NCI-H2107 (cell line): ENCODE data around the gene PSG7.
"Not testable (repeated sequence)": the region's sequence is repeated elsewhere in the genome, so short reads cannot be mapped to it uniquely, and the experiment has no call there.

ENCODE experiments used
- DNase-seq: peaks from one replicate; lab custom pipeline; 2025; lab: John Stamatoyannopoulos, UW

PSG7 gene

DNA sequence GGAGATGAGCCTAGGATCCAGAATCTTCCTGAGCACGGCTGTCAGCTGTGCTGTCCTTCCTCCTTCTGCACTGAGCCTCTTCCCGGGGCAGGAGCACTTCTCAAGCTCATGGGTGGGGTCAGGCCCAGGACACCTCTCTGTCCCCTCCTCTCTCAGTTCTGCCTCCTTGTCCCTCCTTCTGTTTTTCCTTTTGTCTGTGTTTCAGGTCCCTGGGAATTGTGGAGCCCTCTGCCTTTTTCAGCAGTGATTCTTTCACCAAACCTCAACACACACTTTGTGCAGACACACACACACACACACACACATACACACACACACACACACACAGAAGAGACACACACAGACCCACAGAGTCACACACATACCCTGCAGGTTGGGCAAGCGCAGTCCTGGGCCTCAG is at the start of gene PSG7:
PSG7 (minus strand) TSS at position 101 of the 400 bp plus-strand sequence. CDS start 131 bp downstream, outside the sequence.
- DNase-seq, result not testable (repeated sequence)

- DNase-seq, result no peak
Observed at GRCh38 chr19:42985588-42985987, 48.6 kb upstream of the PSG7 start.

- not testable (repeated sequence) for DNase-seq
Observed at GRCh38 chr19:42982111-42982510, 45.1 kb upstream of the PSG7 start.

DNA sequence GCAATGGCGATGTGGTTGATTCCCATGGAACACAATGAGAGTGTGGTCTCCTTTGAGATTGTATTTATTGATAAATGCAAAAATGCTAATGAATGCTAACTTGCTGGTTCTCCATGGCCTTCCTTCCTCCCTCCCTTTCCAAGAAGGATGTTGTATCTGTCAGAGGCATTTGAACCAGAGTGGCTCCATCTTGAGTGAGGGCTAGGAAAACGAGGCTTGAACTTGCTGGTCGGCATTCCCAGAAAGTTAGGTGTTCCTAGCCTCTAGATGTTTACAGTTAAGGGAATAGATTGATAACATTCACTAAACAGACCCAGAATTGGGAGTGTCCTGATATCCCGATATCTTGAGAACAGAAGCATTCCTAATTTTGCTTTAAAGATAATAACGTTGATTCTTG is 34.4 kb upstream of the PSG7 start:
- not testable (repeated sequence) for DNase-seq

GRCh38 chr19:42965176-42965575 is 28.2 kb upstream of the PSG7 start:
- no peak for DNase-seq

DNA sequence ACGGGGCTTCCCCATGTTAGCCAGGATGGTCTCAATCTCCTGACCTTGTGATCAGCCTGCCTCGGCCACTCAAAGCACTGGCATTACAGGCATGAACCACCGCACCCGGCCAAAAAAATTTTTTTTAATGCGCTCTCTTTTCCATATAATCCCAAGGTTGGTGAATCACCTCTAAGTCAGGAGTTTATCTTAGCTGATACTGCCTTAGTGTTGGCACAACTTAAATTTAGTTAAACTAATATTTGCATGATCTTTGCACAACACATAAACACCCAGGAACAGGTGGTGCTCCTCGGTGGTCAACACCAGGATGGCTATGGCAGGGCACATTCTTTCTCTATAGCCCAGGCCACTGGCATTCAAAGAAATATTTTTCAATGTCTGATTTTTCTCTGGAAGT is 24.1 kb upstream of the PSG7 start:
- DNase-seq, result no peak

GRCh38 chr19:42952126-42952525 is 15.1 kb upstream of the PSG7 start:
- DNase-seq, result not testable (repeated sequence)

- DNase-seq, result not testable (repeated sequence)
Observed at GRCh38 chr19:42951476-42951875, 14.5 kb upstream of the PSG7 start.

- DNase-seq, result no peak
Observed at GRCh38 chr19:42942187-42942789, 5.3 kb upstream of the PSG7 start.

DNA sequence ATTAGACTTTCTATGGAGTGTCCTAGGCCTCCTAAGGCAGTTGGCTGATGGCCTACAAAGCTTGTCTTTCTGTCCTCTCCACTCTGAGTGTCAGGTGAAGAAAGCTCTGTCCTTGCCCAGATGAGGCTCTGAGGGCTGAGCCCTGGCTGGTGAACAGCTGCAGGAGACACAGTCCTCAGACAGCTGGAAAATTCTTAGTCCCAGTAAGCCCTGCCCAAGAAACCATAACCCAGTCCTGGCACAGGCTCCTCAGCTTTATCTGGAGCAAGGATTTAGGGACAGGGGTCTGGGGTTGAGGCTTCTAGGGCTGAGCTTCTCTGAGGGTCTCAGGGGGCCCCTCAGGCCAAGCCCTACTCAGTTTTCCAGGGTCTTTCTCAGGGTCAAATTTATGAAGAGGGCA is 2.3 kb downstream of the PSG7 start:
- DNase-seq, result not testable (repeated sequence)

DNA sequence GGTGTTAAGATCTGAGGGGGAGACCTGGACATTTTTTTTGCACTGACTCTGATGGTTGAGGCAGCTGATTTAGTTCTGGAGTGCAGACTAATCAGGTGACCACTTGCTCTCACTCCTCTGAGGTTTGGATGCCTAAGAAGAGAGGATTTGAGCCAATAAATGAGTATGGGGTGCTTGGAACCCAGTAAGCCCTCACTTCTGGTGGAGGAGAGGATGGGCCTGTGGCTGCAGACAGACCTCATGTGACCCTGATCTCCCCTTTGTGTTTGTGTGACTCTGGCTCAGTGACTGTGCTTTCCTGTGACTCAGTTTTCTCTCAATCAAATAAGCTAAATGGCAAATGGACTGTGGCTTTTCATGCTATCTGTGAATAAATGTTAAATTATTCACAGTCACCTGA is 2.8 kb downstream of the PSG7 start:
- not testable (repeated sequence) for DNase-seq

DNA sequence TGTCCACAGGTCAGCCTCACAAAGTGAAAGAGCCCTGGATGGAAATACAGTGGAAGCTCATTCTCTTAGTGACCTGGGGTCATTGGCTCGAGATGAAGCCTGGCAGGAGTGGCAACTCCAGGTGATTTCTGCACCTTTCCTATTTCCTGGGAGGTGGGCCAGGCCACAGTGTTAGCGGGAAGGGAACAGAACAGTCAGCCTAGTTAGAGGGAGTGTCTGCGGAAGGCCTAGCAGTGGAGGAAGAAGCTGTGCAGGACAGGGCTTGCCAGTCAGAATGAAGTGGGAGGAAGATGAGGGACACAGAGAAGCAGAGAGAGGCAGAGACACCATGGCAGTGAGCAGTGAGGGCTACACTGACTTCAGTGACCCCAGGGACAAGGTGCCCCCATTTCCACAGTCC is 3.6 kb downstream of the PSG7 start:
- DNase-seq, result not testable (repeated sequence)

GRCh38 chr19:42932485-42933101 is 4.4 kb downstream of the PSG7 start:
- DNase-seq, result not testable (repeated sequence)

DNA sequence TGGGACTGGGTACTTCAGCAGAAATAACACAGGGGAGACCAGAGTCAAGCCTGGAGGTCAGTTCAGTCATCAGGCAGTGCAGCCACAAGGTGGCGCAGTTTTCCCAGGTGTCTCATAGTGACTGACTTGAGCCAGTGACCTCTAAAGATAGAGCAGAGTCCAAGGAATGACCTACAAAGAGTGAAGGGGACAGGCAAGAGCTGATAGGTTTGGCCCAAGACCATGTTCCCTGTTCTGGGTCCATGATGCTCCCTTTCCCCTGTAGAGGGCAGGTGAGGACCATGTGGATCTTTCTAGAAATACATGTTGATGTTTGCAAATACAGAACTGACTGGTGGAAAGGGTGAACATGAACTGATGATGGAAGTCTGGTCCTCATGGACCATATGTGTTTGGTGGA is 6.8 kb downstream of the PSG7 start:
- DNase-seq, result not testable (repeated sequence)

- DNase-seq, result no peak
Observed at GRCh38 chr19:42928896-42929295, 8.1 kb downstream of the PSG7 start.

GRCh38 chr19:42926781-42927180 is 10.2 kb downstream of the PSG7 start:
- DNase-seq, result no peak

DNA sequence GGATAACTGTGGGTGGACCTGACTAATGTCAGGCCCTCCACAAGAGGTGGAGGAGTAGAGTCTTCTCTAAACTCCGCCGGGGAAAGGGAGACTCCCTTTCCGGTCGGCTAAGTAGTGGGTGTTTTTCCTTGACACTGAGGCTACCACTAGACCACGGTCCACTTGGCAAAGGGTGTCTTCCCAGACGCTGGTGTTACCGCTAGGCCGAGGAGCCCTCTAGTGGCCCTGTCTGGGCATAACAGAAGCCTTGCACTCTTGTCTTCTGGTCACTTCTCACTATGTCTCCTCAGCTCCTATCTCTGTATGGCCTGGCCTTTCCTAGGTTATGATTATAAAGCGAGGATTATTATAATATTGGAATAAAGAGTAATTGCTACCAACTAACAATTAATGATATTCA is 13.9 kb downstream of the PSG7 start:
- DNase-seq, result not testable (repeated sequence)

- DNase-seq, result not testable (repeated sequence)
Observed at GRCh38 chr19:42920971-42921370, 16.0 kb downstream of the PSG7 start.

DNA sequence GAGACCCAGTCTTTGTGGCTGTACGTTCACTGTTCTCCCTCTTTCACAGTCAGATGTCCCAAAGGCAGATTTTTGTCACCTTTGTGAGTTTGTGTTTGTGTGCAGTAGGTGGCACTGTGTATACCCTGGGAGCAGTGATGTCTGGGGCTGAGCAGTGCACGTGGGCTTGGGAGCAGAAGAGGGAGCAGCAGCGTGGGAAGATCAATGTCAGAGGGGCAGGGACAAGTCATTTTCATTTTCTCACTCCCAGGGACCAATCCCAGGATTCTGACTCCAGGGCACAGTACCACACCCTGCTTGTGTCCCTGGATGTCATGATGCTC is 17.3 kb downstream of the PSG7 start:
- DNase-seq, result no peak

- DNase-seq, result not testable (repeated sequence)
Observed at GRCh38 chr19:42919070-42919756, 17.8 kb downstream of the PSG7 start.

DNA sequence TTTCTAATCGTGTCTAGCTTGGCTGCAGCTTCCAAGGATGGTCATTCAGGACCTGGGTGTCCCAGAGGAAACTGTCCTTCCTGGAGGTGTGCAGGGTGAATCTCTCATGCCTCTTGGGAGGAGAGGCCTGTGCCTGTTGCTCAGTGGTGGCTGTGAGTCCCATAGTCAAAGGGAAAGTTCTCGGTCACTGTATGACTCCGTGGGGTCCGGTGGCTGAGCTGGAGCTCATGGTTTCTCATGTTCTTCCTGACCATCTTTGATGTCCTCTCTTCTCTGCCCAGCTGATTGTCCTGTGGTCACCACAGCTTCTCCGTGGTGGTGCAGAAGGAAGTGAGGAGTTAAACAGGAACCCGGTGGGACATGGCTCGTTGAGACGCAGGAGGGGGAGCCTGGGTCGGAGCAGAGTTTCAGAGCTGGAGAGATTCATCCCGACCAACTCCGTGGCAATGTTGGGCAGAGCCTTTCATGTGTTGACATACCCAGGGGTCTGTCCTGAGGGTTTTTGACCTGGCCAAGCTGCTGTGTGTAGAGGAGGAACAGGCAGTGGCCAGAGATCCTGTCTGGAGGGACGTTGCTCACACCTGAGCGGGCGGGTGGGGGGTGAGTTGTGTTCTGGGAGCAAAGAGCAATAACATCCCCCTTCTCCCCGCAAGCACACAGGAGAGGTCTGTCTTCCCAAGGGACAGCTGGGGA is 18.5 kb downstream of the PSG7 start:
- not testable (repeated sequence) for DNase-seq

- DNase-seq, result not testable (repeated sequence)
Observed at GRCh38 chr19:42917634-42918033, 19.4 kb downstream of the PSG7 start, which contains the start of gene PSG6. Gene PSG6 (minus strand): TSS chr19:42917894. CDS start chr19:42917792, 102 bp downstream.

- not testable (repeated sequence) for DNase-seq
Observed at GRCh38 chr19:42916931-42917330, 20.1 kb downstream of the PSG7 start.
